WERI-Rb-1 (cell line): Measurements from ENCODE around the gene VKORC1.
"Not testable (repeated sequence)": the region's sequence is repeated elsewhere in the genome, so short reads cannot be mapped to it uniquely, and the experiment has no call there.

Experiments
- DNase-seq: peaks from one replicate; pipeline ENCODE4 v3.0.0-alpha.2; 2020
- H3K27ac ChIP-seq: fragments of 250-450 bp; sonication (Bioruptor Pico); 2 replicates; pipeline ENCODE4 v1.5.1; 2020; ENCODE audit warnings: mild to moderate bottlenecking, moderate library complexity
- H3K27me3 ChIP-seq: fragments of 250-450 bp; sonication (Bioruptor Pico); 2 replicates; pipeline ENCODE4 v1.5.1; 2021; ENCODE audit warnings: mild to moderate bottlenecking, low read depth, moderate library complexity; ENCODE audit not compliant: insufficient read depth, severe bottlenecking
- H3K36me3 ChIP-seq: fragments of 250-450 bp; sonication (Bioruptor Pico); 2 replicates; pipeline ENCODE4 v1.5.1; 2020; ENCODE audit warnings: mild to moderate bottlenecking, moderate library complexity
- H3K4me3 ChIP-seq: 2 replicates; pipeline ENCODE4 v1.5.1; 2011; ENCODE audit warnings: low read depth, mild to moderate bottlenecking, control low read depth, low read length
- H3K9me3 ChIP-seq: fragments of 250-450 bp; sonication (Bioruptor Pico); 2 replicates; pipeline ENCODE4 v1.5.1; 2021; ENCODE audit warnings: mild to moderate bottlenecking, moderate library complexity; ENCODE audit not compliant: severe bottlenecking
- TF ChIP-seq, protein P1 (sequence below): IDR thresholded peaks from 2 replicates; pipeline ENCODE4 v1.5.1; 2011; ENCODE audit warnings: low read depth, mild to moderate bottlenecking, control low read depth, inconsistent platforms, low read length

The VKORC1 gene

DNA sequence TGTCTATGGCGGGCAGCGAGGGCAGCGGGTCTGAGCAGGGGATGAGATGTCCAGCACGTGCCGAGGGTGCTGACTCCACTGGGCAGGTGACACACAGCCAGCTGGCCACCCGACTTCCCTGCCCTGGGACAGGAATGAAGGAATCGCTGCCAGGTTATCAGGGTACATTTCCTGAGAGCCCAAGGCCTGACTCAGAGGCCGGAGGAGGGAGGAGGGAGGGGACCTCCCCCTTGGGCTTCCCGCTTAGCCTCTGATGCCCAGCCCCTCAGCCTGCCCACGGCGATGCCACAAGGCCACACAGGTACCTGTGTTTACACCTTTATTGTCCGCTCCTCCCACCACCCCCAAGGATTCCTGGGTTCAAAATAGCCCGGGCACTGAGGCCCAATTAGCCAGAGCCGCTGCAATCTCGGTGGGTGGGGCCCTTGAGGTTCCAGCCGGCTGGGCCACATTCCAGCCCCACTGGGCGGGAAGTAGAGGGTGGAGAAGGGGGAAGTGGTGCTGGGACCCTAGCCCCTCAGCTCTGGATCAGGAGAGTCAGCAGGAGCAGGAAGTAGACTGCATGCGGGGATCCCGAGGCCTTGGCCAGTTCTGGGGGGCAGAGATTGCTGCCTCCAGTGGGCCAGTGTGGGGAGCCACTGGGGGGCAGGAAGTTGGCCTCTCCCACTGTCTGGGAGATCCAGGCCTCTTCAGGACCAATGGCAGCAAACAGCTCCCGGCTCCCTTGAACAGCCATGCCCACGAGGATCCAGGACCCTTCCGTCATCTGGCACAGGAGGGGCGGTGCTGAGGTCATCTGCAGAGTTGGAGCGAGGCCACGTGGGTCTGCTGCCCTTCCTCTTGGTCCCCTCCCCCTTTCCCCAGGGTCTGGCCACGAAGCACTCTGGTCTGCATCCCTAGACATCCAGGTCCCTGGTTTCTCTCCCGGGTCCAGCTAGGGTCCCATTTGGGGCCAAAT lies 44.3 kb upstream of the VKORC1 start:
- Histone ChIP-seq H3K9me3 (no peaks in the 10 kb centered on the region), H3K27me3 (no peaks in the 10 kb centered on the region), H3K27ac (no peak overlapping the region), H3K36me3 (no peaks in the 10 kb centered on the region), H3K4me3 (no peak overlapping the region)
- DNase-seq = no peak
- TF ChIP-seq, protein P1, sequence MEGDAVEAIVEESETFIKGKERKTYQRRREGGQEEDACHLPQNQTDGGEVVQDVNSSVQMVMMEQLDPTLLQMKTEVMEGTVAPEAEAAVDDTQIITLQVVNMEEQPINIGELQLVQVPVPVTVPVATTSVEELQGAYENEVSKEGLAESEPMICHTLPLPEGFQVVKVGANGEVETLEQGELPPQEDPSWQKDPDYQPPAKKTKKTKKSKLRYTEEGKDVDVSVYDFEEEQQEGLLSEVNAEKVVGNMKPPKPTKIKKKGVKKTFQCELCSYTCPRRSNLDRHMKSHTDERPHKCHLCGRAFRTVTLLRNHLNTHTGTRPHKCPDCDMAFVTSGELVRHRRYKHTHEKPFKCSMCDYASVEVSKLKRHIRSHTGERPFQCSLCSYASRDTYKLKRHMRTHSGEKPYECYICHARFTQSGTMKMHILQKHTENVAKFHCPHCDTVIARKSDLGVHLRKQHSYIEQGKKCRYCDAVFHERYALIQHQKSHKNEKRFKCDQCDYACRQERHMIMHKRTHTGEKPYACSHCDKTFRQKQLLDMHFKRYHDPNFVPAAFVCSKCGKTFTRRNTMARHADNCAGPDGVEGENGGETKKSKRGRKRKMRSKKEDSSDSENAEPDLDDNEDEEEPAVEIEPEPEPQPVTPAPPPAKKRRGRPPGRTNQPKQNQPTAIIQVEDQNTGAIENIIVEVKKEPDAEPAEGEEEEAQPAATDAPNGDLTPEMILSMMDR = no peak

GRCh38 chr16:31136822-31137499 lies 42.4 kb upstream of the VKORC1 start:
- H3K27me3 ChIP-seq, DNase-seq, H3K27ac ChIP-seq: not testable (repeated sequence)

GRCh38 chr16:31136287-31136662 lies 41.7 kb upstream of the VKORC1 start:
- no peak overlapping the region for H3K27ac ChIP-seq
- peaks cover 18% of the 10 kb centered on the region for H3K36me3 ChIP-seq
- no peaks in the 10 kb centered on the region for H3K9me3 ChIP-seq
- H3K27me3 ChIP-seq = no peaks in the 10 kb centered on the region
- TF ChIP-seq, protein P1 = no peak
- DNase-seq = no peak
- H3K4me3 ChIP-seq = no peak overlapping the region

More at GRCh38 chr16:31136822-31137499, 42.4 kb upstream of the VKORC1 start:
- not testable (repeated sequence) for H3K9me3 ChIP-seq, H3K4me3 ChIP-seq
- H3K36me3 ChIP-seq = peaks cover 12% of the 10 kb centered on the region; the same call in 1 of the 2 replicates

DNA sequence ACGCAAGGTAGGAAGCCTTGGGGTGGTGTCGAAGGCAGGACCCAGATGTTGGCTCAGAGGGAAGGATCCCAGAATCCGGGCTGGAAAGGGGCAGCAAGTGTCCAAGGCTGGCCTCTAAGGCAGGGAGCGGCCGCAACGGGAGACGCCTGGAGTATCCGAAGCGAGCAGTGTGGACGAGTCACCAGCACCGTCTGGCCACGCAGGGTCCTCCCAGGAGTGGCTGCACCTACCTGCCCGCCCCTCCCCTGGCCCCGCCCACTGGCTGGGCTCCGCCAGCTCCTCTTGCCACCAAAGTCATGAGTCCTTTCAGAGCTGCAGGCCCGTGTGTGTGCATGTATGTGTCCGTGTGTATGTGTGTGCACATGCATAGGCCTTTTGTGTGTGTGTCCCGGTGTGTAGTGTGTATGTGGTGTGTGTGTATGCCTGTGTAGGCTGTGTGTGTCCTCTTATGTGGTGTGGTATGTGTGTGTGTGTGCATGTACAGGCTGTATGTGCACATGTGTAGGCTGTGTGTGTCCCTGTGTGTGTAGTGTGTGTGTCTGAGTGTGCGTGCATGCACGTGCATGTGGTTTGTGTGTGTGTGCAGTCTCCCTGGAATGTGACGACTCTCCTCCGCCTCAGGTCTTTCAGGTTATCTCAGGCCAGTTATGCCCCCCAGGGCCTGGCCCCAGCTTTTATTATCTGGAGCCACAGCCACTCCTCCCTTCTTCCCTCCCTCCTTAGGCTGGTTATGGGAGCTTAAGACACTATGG lies 41.1 kb upstream of the VKORC1 start, which contains the start of gene PRSS8:
Gene PRSS8, minus strand, starts transcription at position 193 of the 752 bp plus-strand sequence. CDS start 229 bp downstream, outside the sequence.
- no peaks in the 10 kb centered on the region for H3K27me3 ChIP-seq
- peak; percentile 76 for DNase-seq
- H3K36me3 ChIP-seq = peaks cover 22% of the 10 kb centered on the region
- TF ChIP-seq, protein P1 = no peak
- peak within 1 kb of the TSS; percentile 56 for H3K27ac ChIP-seq
- H3K9me3 ChIP-seq = no peaks in the 10 kb centered on the region
- H3K4me3 ChIP-seq = peak within 1 kb of the TSS; percentile 55

DNA sequence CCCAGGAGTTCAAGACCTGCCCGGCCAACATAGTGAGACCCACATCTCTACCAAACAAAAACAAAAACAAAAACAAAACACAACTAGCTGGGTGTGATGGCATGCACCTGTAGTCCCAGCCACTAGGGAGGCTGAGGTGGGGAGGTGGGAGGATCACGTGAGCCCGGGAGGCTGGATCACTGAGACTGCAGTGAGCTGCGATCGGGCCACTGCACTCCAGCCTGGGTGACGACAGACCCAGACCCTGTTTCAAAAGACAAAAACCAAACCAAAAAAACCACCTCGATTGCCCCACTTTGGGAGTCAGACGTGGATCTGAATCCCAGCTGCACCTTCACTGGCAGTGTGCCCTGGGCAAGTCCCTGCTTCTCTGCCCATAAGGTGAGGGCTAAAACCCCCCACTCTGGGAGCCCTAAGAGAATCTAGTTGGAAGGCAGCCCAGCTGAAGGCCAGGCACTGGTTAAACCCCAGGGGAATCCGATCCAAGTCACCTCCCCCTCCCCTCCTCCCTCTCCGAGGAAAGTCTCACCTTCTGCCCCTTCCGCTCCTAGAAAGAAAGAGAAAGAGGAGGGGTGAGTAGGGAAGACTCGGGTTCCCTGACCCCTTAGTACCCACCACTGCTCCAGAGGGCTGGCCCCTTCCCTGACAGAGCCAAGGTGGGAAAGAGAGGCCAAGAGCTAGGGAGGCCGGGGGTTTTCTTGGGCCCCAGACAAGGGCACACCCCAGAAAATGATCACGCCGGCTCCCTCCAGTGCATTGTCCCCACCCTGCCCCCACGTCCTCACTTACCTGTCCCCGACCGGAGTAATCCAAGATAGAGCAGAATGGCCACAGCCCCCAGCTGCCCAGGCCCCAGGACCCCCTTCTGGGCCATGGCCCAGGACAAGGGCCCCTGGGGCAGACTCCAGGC lies 40.3 kb upstream of the VKORC1 start:
- Histone ChIP-seq H3K9me3 (no peaks in the 10 kb centered on the region), H3K27ac (peak overlapping the region; percentile 56), H3K4me3 (peak overlapping the region; percentile 55), H3K36me3 (peaks cover 26% of the 10 kb centered on the region), H3K27me3 (no peaks in the 10 kb centered on the region)
- TF ChIP-seq, protein P1 = no peak
- DNase-seq = peak; percentile 63
